Astrocyte (in vitro differentiated cells and primary cell): ENCODE data around the gene C1D.

ENCODE experiments used
- CTCF ChIP-seq: IDR thresholded peaks from 2 replicates; pipeline ENCODE4 v1.5.1; 2011; ENCODE audit warnings: low read depth, mild to moderate bottlenecking, inconsistent platforms, low read length, moderate library complexity; ENCODE audit not compliant: insufficient read depth
- EZH2 ChIP-seq: IDR thresholded peaks from 2 replicates; pipeline ENCODE4 v1.6.1; 2012; ENCODE audit warnings: mild to moderate bottlenecking, low read length, inconsistent platforms; ENCODE audit not compliant: insufficient read depth

- no peak for TF ChIP-seq CTCF
- no peak for TF ChIP-seq EZH2
Measured at GRCh38 chr2:67997528-67997900, 65.3 kb downstream of the C1D start.
